Parietal lobe (tissue), 2 donors: ENCODE data around the gene PCDHAC1. TPM values are rescaled to one million over a fixed set of nuclear protein-coding genes. Genes with fewer than 3 reads are reported as not detected.

Source experiments
- small RNA-seq: library from RNA; depleted of rRNA; stranded (forward); fragments of <200 nt; gene quantifications from one replicate; pipeline ENCODE3, GENCODE V24; 2014; ENCODE audit warnings: low replicate concordance
- total RNA-seq: library from RNA; depleted of rRNA; stranded (reverse); fragments of >200 nt; gene quantifications from one replicate; pipeline ENCODE4 v1.2.3, GENCODE V29; 2014

PCDHAC1 gene
- total RNA-seq: 66.4 TPM

GRCh38 chr5:140925806-140926442, at the start of gene PCDHAC1:
TSS of gene PCDHAC1 (plus strand) at chr5:140926299. CDS start at chr5:140926893, 594 bp downstream.

GRCh38 chr5:140881889-140882590, 44.1 kb upstream of the PCDHAC1 start, which contains the start of gene PCDHA13:
TSS of gene PCDHA13 (plus strand) at chr5:140882124. CDS start at chr5:140882269, 145 bp downstream.

GRCh38 chr5:140966293-140967225, 40.5 kb downstream of the PCDHAC1 start, which contains the start of gene PCDHAC2:
TSS of gene PCDHAC2 (plus strand) at chr5:140966476. CDS start at chr5:140966767, 291 bp downstream.

Small RNA genes lying within 50 kb of the gene (small RNA-seq; reads per million reads assigned to genes)
- not detected for gene AC010223.1

Other genes with a start within 250 kb of the PCDHAC1 start
- gene HARS1, start 234.9 kb upstream of the PCDHAC1 start, total RNA-seq: 89.5 TPM
- gene HARS2, start 234.8 kb upstream of the PCDHAC1 start, total RNA-seq: 47.9 TPM
- 41.9 TPM for gene ZMAT2, start 225.9 kb upstream of the PCDHAC1 start, total RNA-seq
- gene PCDHA1, start 140.2 kb upstream of the PCDHAC1 start, total RNA-seq: 9.1 TPM
- 20.3 TPM for gene PCDHA2, start 131.4 kb upstream of the PCDHAC1 start, total RNA-seq
- 32.6 TPM for gene PCDHA3, start 125.2 kb upstream of the PCDHAC1 start, total RNA-seq
- gene PCDHA4, start 119.2 kb upstream of the PCDHAC1 start, total RNA-seq: 29.7 TPM
- gene PCDHA5, start 104.7 kb upstream of the PCDHAC1 start, total RNA-seq: 23.2 TPM
- 46.3 TPM for gene PCDHA6, start 98.3 kb upstream of the PCDHAC1 start, total RNA-seq
- gene PCDHA7, start 92.0 kb upstream of the PCDHAC1 start, total RNA-seq: 47.0 TPM
- gene PCDHA8, start 85.1 kb upstream of the PCDHAC1 start, total RNA-seq: 25.7 TPM
- 42.6 TPM for gene PCDHA9, start 77.9 kb upstream of the PCDHAC1 start, total RNA-seq
- 42.3 TPM for gene PCDHA10, start 70.4 kb upstream of the PCDHAC1 start, total RNA-seq
- 80.4 TPM for gene PCDHA11, start 57.3 kb upstream of the PCDHAC1 start, total RNA-seq
- gene PCDHA12, start 51.0 kb upstream of the PCDHAC1 start, total RNA-seq: 40.4 TPM
- gene PCDHA13, start 44.2 kb upstream of the PCDHAC1 start, total RNA-seq: 42.3 TPM
- gene PCDHAC2, start 40.2 kb downstream of the PCDHAC1 start, total RNA-seq: 55.1 TPM
- 0.31 TPM for gene PCDHB1, start 125.1 kb downstream of the PCDHAC1 start, total RNA-seq
- 20.3 TPM for gene PCDHB2, start 168.3 kb downstream of the PCDHAC1 start, total RNA-seq
- 24.7 TPM for gene PCDHB3, start 174.2 kb downstream of the PCDHAC1 start, total RNA-seq
- 11.0 TPM for gene PCDHB4, start 195.5 kb downstream of the PCDHAC1 start, total RNA-seq
- gene PCDHB5, start 208.9 kb downstream of the PCDHAC1 start, total RNA-seq: 16.3 TPM
- 5.6 TPM for gene PCDHB6, start 223.8 kb downstream of the PCDHAC1 start, total RNA-seq
- gene PCDHB7, start 246.3 kb downstream of the PCDHAC1 start, total RNA-seq: 17.8 TPM